DND-41 (cell line): ENCODE data around the gene C1orf105.
"Not testable (repeated sequence)": the region's sequence is repeated elsewhere in the genome, so short reads cannot be mapped to it uniquely, and the experiment has no call there.

ENCODE experiments used
- ATAC-seq: fragments of 200-7000 bp; cut with Tn5 transposase; 3 replicates; pipeline ENCODE4 v1.9.1; 2021; ENCODE audit warnings: low read depth; ENCODE audit not compliant: insufficient read depth
- DNase-seq: peaks from one replicate; pipeline ENCODE4 v3.0.0-alpha.2; 2020
- H2AFZ ChIP-seq: 2 replicates; pipeline ENCODE4 v1.6.0; 2012; ENCODE audit warnings: low read depth, low read length
- H3K27ac ChIP-seq: 2 replicates; pipeline ENCODE4 v1.5.1; 2012; ENCODE audit warnings: low read length, inconsistent platforms
- H3K27me3 ChIP-seq: fragments of 200-600 bp; sonication (generic); 2 replicates; pipeline ENCODE4 v1.6.0; 2012; ENCODE audit warnings: low read length, mild to moderate bottlenecking, inconsistent platforms; ENCODE audit not compliant: insufficient read depth, poor library complexity
- H3K36me3 ChIP-seq: 2 replicates; pipeline ENCODE4 v1.5.1; 2012; ENCODE audit warnings: low read length, inconsistent platforms; ENCODE audit not compliant: insufficient read depth
- H3K4me1 ChIP-seq: 2 replicates; pipeline ENCODE4 v1.5.1; 2012; ENCODE audit warnings: mild to moderate bottlenecking, low read length; ENCODE audit not compliant: insufficient read depth
- H3K4me2 ChIP-seq: 2 replicates; pipeline ENCODE4 v1.6.0; 2012; ENCODE audit warnings: mild to moderate bottlenecking, moderate library complexity, low read length, inconsistent platforms; ENCODE audit not compliant: insufficient read depth
- H3K4me3 ChIP-seq, 2 experiments: fragments of 200-600 bp in 1 of 2; shearing (Covaris generic) in 1 of 2; 2 replicates each; pipeline ENCODE4 v1.5.1; 2012 to 2016; ENCODE audit warnings: inconsistent platforms in 2 of 2, low read length in 2 of 2, mild to moderate bottlenecking in 2 of 2, low read depth in 1 of 2, moderate library complexity in 1 of 2
- H3K79me2 ChIP-seq: 2 replicates; pipeline ENCODE4 v1.6.0; 2012; ENCODE audit warnings: low read length, inconsistent platforms; ENCODE audit not compliant: insufficient read depth
- H3K9ac ChIP-seq: 2 replicates; pipeline ENCODE4 v1.6.0; 2012; ENCODE audit warnings: low read depth, mild to moderate bottlenecking, inconsistent platforms, low read length, moderate library complexity
- H3K9me3 ChIP-seq: 2 replicates; pipeline ENCODE4 v1.5.1; 2012; ENCODE audit warnings: low read length, moderate library complexity, mild to moderate bottlenecking, inconsistent platforms; ENCODE audit not compliant: insufficient read depth, severe bottlenecking
- H4K20me1 ChIP-seq: 2 replicates; pipeline ENCODE4 v1.6.0; 2012; ENCODE audit warnings: low read length; ENCODE audit not compliant: insufficient read depth
- EZH2 ChIP-seq: IDR thresholded peaks from 3 replicates; pipeline ENCODE4 v1.6.1; 2012; ENCODE audit warnings: borderline replicate concordance, low read depth, mild to moderate bottlenecking, moderate library complexity, low read length, inconsistent platforms; ENCODE audit not compliant: severe bottlenecking
- TF ChIP-seq, protein P1 (sequence below): IDR thresholded peaks from 2 replicates; pipeline ENCODE4 v1.5.1; 2012; ENCODE audit warnings: borderline replicate concordance, low read length, moderate library complexity, mild to moderate bottlenecking; ENCODE audit not compliant: poor library complexity, severe bottlenecking; ENCODE audit errors: extremely low read depth

The C1orf105 gene

DNA sequence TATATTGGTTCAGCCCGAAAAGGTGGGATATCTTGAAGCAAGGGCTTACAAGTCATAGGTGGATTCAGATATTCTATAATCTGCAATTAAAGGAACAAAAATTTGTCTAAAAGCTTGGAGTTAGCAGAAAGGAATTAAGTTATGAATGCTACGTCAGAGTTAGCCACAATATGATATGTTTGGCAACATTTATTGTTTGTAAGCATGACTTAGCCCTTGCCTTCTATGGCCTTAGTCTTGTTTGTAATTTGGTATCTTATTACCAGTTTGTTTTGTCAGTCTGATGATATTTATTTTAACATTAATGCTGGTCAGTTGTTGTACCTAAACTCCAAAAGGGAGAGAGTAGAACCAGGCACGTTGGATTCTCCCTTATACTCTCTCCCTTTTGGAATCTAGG is 69.4 kb downstream of the C1orf105 start:
- no peaks in the 10 kb centered on the region for H3K79me2 ChIP-seq
- H3K4me3 ChIP-seq, result no peak overlapping the region
- H3K9me3 ChIP-seq, result no peaks in the 10 kb centered on the region
- H3K4me2 ChIP-seq, result no peak overlapping the region
- DNase-seq (no peak), ATAC-seq (no peak)
- peaks cover 14% of the 10 kb centered on the region for H3K4me1 ChIP-seq
- H3K27me3 ChIP-seq, result peaks cover 8% of the 10 kb centered on the region
- H4K20me1 ChIP-seq, result no peaks in the 10 kb centered on the region
- TF ChIP-seq, protein P1, sequence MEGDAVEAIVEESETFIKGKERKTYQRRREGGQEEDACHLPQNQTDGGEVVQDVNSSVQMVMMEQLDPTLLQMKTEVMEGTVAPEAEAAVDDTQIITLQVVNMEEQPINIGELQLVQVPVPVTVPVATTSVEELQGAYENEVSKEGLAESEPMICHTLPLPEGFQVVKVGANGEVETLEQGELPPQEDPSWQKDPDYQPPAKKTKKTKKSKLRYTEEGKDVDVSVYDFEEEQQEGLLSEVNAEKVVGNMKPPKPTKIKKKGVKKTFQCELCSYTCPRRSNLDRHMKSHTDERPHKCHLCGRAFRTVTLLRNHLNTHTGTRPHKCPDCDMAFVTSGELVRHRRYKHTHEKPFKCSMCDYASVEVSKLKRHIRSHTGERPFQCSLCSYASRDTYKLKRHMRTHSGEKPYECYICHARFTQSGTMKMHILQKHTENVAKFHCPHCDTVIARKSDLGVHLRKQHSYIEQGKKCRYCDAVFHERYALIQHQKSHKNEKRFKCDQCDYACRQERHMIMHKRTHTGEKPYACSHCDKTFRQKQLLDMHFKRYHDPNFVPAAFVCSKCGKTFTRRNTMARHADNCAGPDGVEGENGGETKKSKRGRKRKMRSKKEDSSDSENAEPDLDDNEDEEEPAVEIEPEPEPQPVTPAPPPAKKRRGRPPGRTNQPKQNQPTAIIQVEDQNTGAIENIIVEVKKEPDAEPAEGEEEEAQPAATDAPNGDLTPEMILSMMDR, result no peak
- TF ChIP-seq EZH2, result no peak
- no peaks in the 10 kb centered on the region for H3K36me3 ChIP-seq
- no peak overlapping the region for H3K9ac ChIP-seq
- H3K27ac ChIP-seq, result no peak overlapping the region
- H2AFZ ChIP-seq, result no peak overlapping the region

- no peak overlapping the region for H3K9ac ChIP-seq
- peaks cover 8% of the 10 kb centered on the region for H3K27me3 ChIP-seq
- H3K4me3 ChIP-seq, result no peak overlapping the region
- H3K4me1 ChIP-seq, result peaks cover 9% of the 10 kb centered on the region
- DNase-seq (no peak), ATAC-seq (no peak)
- H3K36me3 ChIP-seq, result no peaks in the 10 kb centered on the region
- no peaks in the 10 kb centered on the region for H3K9me3 ChIP-seq
- H4K20me1 ChIP-seq, result no peaks in the 10 kb centered on the region
- H3K27ac ChIP-seq, result no peak overlapping the region
- H3K4me2 ChIP-seq, result no peak overlapping the region
- H2AFZ ChIP-seq, result no peak overlapping the region
- no peaks in the 10 kb centered on the region for H3K79me2 ChIP-seq
- TF ChIP-seq, protein P1, result no peak
- TF ChIP-seq EZH2, result no peak
These were observed 71.9 kb downstream of the C1orf105 start for GRCh38 chr1:172492421-172492820.

- Histone ChIP-seq H3K4me3 (no peak overlapping the region), H3K9ac (no peak overlapping the region), H3K36me3 (no peaks in the 10 kb centered on the region), H4K20me1 (no peaks in the 10 kb centered on the region), H3K4me1 (no peaks in the 10 kb centered on the region), H3K27ac (no peak overlapping the region), H3K4me2 (no peak overlapping the region), H2AFZ (no peak overlapping the region), H3K9me3 (no peaks in the 10 kb centered on the region), H3K27me3 (peaks cover 3% of the 10 kb centered on the region), H3K79me2 (no peaks in the 10 kb centered on the region)
- ATAC-seq (no peak), DNase-seq (no peak)
- no peak for TF ChIP-seq EZH2
- TF ChIP-seq, protein P1, result no peak
These were observed 73.7 kb downstream of the C1orf105 start for GRCh38 chr1:172494166-172494565.

- H2AFZ ChIP-seq, ATAC-seq, H3K27ac ChIP-seq, H3K9ac ChIP-seq, H3K4me2 ChIP-seq, H3K79me2 ChIP-seq, H3K9me3 ChIP-seq, H3K27me3 ChIP-seq, H3K36me3 ChIP-seq, H4K20me1 ChIP-seq, DNase-seq, H3K4me3 ChIP-seq, H3K4me1 ChIP-seq: not testable (repeated sequence)
These were observed 75.6 kb downstream of the C1orf105 start for GRCh38 chr1:172496127-172496526.
